Middle frontal gyrus (tissue), 1 donor: ENCODE data around the gene DNMT1.
"Not testable (repeated sequence)": the region's sequence is repeated elsewhere in the genome, so short reads cannot be mapped to it uniquely, and the experiment has no call there.

Experiments used
- DNase-seq: peaks from one replicate; pipeline ENCODE4 v3.0.0-alpha.2; 2015; ENCODE audit warnings: low spot score; ENCODE audit errors: extremely low spot score

DNMT1 gene

GRCh38 chr19:10222201-10222890, 27.6 kb upstream of the DNMT1 start:
- no peak for DNase-seq

GRCh38 chr19:10220695-10221094, 25.9 kb upstream of the DNMT1 start:
- DNase-seq = no peak

- DNase-seq = no peak
These were observed 24.9 kb upstream of the DNMT1 start for GRCh38 chr19:10219678-10220077.

GRCh38 chr19:10217085-10217484, 22.3 kb upstream of the DNMT1 start:
- DNase-seq = no peak

GRCh38 chr19:10214784-10215183, 20.0 kb upstream of the DNMT1 start:
- no peak for DNase-seq

GRCh38 chr19:10211691-10212090, 16.9 kb upstream of the DNMT1 start:
- no peak for DNase-seq

GRCh38 chr19:10211061-10211460, 16.3 kb upstream of the DNMT1 start:
- DNase-seq = no peak

- no peak for DNase-seq
These were observed 14.6 kb upstream of the DNMT1 start for GRCh38 chr19:10209315-10209714.

GRCh38 chr19:10207026-10207425, 12.3 kb upstream of the DNMT1 start:
- DNase-seq = no peak

- DNase-seq = no peak
These were observed 11.6 kb upstream of the DNMT1 start for GRCh38 chr19:10206226-10206885.

- no peak for DNase-seq
These were observed 10.9 kb upstream of the DNMT1 start for GRCh38 chr19:10205636-10206035.

- DNase-seq = no peak
These were observed 8.9 kb upstream of the DNMT1 start for GRCh38 chr19:10203686-10204085.

- DNase-seq = no peak
These were observed 6.4 kb upstream of the DNMT1 start for GRCh38 chr19:10201176-10201575.

GRCh38 chr19:10200101-10200500, 5.3 kb upstream of the DNMT1 start:
- not testable (repeated sequence) for DNase-seq

GRCh38 chr19:10198889-10199644, 4.3 kb upstream of the DNMT1 start:
- not testable (repeated sequence) for DNase-seq

GRCh38 chr19:10195199-10195519, 406 bp upstream of the DNMT1 start:
- no peak for DNase-seq

- no peak for DNase-seq
These were observed 808 bp downstream of the DNMT1 start for GRCh38 chr19:10193790-10194499.

GRCh38 chr19:10192922-10193321, 1.8 kb downstream of the DNMT1 start:
- DNase-seq = no peak

GRCh38 chr19:10191347-10191746, 3.4 kb downstream of the DNMT1 start:
- DNase-seq = no peak

- DNase-seq = no peak
These were observed 4.7 kb downstream of the DNMT1 start for GRCh38 chr19:10190026-10190425.

GRCh38 chr19:10189616-10190015, 5.1 kb downstream of the DNMT1 start:
- DNase-seq = no peak

- DNase-seq = no peak
These were observed 7.4 kb downstream of the DNMT1 start for GRCh38 chr19:10187315-10187714.
